PC-9 (cell line): ENCODE measurements around the gene GALNT9. TPM values are rescaled to one million over a fixed set of nuclear protein-coding genes. Genes with fewer than 3 reads are reported as not detected.

Source experiments
- BruUV-seq: library from RNA; stranded (reverse); fragments of 400-500 nt; replicated peaks from 2 replicates; lab custom pipeline; 2021; lab: Mats Ljungman, UMichigan
- CTCF ChIA-PET: fragments of 300-600 bp; sonication (Branson Sonifier 250); formaldehyde crosslinking; loops from one replicate; lab custom pipeline; 2022; ENCODE audit warnings: antibody characterized with exemption; lab: Charles Lee
- POLR2A ChIA-PET: fragments of 300-600 bp; sonication (Branson Sonifier 250); formaldehyde crosslinking; loops from one replicate; lab custom pipeline; 2022; ENCODE audit warnings: antibody characterized with exemption; ENCODE audit not compliant: unreplicated experiment; lab: Charles Lee
- DNase-seq, 2 experiments: peaks; one replicate each; pipeline versions ENCODE4 v3.0.0 to v3.0.0-alpha.2; 2015 to 2022; ENCODE audit warnings: mixed read lengths in 1 of 2
- H2AFZ ChIP-seq: fragments of 200-600 bp; sonication (generic); 2 replicates; pipeline ENCODE4 v1.8.1; 2017; ENCODE audit warnings: antibody characterized with exemption
- H3F3A ChIP-seq: fragments of 200-600 bp; sonication (generic); 2 replicates; pipeline ENCODE4 v1.8.1; 2017; ENCODE audit warnings: antibody characterized with exemption, mild to moderate bottlenecking, low read depth; ENCODE audit not compliant: insufficient read depth
- H3K27ac ChIP-seq: fragments of 200-600 bp; sonication (generic); 2 replicates; pipeline ENCODE4 v1.6.1; 2016; ENCODE audit warnings: mixed run types
- H3K27me3 ChIP-seq: fragments of 200-600 bp; sonication (generic); 2 replicates; pipeline ENCODE4 v1.6.1; 2016; ENCODE audit warnings: low read depth, mixed run types; ENCODE audit not compliant: insufficient read depth
- H3K36me3 ChIP-seq: fragments of 200-600 bp; sonication (generic); 2 replicates; pipeline ENCODE4 v1.6.1; 2016; ENCODE audit warnings: low read depth, mixed run types
- H3K4me1 ChIP-seq: fragments of 200-600 bp; sonication (generic); replicated peaks from 2 replicates; pipeline ENCODE4 v1.6.1; 2016; ENCODE audit warnings: mixed run types; ENCODE audit not compliant: insufficient read depth
- H3K4me2 ChIP-seq: fragments of 200-600 bp; sonication (generic); 2 replicates; pipeline ENCODE4 v1.6.1; 2017; ENCODE audit warnings: mixed run types
- H3K4me3 ChIP-seq: fragments of 200-600 bp; sonication (generic); 2 replicates; pipeline ENCODE4 v1.6.1; 2016; ENCODE audit warnings: mixed run types
- H3K79me2 ChIP-seq: fragments of 200-600 bp; sonication (generic); 2 replicates; pipeline ENCODE4 v1.6.1; 2017; ENCODE audit warnings: low read depth, mixed run types
- H3K9me2 ChIP-seq: fragments of 200-600 bp; sonication (generic); 2 replicates; pipeline ENCODE4 v1.8.1; 2017; ENCODE audit warnings: mild to moderate bottlenecking; ENCODE audit not compliant: insufficient read depth
- H3K9me3 ChIP-seq: fragments of 200-600 bp; sonication (generic); 2 replicates; pipeline ENCODE4 v1.8.1; 2016; ENCODE audit warnings: low read depth; ENCODE audit not compliant: insufficient read depth
- H4K20me1 ChIP-seq: fragments of 200-600 bp; sonication (generic); 2 replicates; pipeline ENCODE4 v1.8.1; 2017; ENCODE audit not compliant: insufficient read depth
- EZH2 ChIP-seq: fragments of 200-600 bp; sonication (generic); IDR thresholded peaks from 2 replicates; pipeline ENCODE4 v1.8.0; 2017; ENCODE audit warnings: antibody characterized with exemption, low read depth
- intact Hi-C: fragments of 100-400 bp; cut with micrococcal nuclease; formaldehyde crosslinking; loops from one replicate; pipeline ENCODE4 v1.10.0; 2022; ENCODE audit not compliant: unreplicated experiment
- total RNA-seq: library from RNA; stranded (reverse); gene quantifications from 2 replicates; pipeline ENCODE4 v1.2.3, GENCODE V29; 2021
- TF ChIP-seq, protein P1 (sequence below): fragments of 200-600 bp; sonication (generic); conservative IDR thresholded peaks from 2 replicates; pipeline ENCODE4 v1.6.1; 2017; ENCODE audit warnings: mixed run types, antibody characterized with exemption, mild to moderate bottlenecking, moderate library complexity

GALNT9 gene
- total RNA-seq, 1 experiment from 2014 or later, result 11.2 TPM

DNA sequence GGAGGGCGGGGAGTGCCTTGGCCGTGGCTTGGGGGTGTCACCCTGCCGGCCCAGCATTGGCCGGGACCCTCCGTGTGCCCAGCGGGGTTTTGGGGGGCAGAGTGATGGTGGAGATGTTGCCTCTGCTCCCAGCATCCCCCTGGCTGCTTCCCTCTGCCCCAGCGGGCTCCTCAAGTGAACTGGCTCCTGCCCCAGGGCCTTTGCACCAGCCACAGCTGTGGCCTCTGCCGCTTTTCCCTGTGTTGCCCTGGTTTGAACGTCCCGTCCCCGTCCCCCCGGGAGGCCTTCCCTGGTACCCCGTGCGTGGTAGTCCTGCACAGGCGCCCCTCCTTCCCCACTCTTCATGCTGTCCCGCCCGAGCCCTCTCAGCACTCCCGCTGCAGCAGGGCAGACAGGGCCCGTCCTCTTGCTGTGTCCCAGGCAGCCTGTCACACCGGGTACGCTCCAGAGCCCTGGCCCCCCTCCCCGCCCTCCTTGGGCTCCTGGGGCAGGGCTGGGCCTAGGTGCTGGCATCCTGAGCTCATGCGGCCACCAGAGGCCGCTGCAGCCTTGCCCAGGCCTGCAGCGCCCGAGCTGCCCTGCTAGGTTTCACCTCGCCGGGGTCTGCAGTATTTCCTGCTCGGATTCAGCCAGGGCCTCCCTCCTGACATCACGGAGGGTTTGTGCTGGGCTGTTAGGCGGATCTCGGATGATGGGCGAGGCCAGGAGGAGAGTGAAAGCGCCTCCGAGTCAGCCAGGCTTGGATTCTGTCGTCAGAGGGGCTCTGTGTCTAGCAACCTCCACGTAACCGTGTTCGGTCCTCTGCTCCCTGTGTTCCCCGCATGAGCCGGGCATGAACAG lies 175.7 kb downstream of the GALNT9 start:
- POLR2A ChIA-PET, result interaction anchor here (0.6 kb wide), 1 partner anchor 734 kb away, joined by 4 read pairs; the partner anchor contains the start of gene CHFR

DNA sequence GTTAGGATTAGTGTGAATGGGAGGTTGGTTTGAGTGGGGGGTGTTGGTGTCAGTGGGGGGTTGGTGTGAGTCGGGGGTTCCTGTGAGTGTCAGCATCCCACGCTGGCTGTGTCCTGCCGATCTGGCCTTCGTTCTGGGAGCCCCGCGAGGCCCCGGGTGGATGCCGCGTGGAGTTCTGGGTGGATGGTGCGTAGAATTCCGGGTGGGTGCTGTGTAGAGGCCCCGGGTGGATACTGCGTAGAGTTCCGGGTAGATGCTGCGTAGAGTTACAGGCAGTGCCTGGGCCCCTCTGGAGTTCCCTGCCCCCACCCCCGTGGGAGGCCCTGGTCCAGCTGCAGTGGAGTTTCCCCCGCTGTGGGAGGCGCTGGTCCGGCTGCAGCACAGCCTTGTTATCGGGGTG lies 176.4 kb downstream of the GALNT9 start:
- Histone ChIP-seq H3K9me2 (no peaks in the 10 kb centered on the region), H4K20me1 (peaks cover 21% of the 10 kb centered on the region), H3K36me3 (peaks cover 18% of the 10 kb centered on the region), H3K27ac (no peak overlapping the region), H3K27me3 (no peaks in the 10 kb centered on the region), H3K4me2 (no peak overlapping the region), H3K4me3 (no peak overlapping the region), H3K9me3 (no peaks in the 10 kb centered on the region), H2AFZ (no peak overlapping the region), H3K4me1 (no peaks in the 10 kb centered on the region), H3F3A (peaks cover 24% of the 10 kb centered on the region), H3K79me2 (no peaks in the 10 kb centered on the region)
- POLR2A ChIA-PET, result no interaction called here
- intact Hi-C loops, result loop anchor here (5.0 to 10.0 kb wide), 3 partner anchors 189 to 462 kb away; partner anchors contain the start of genes LRCOL1 and P2RX2
- no peak for DNase-seq
- CTCF ChIA-PET, result interaction anchor here (0.7 to 0.8 kb wide), 2 partner anchors 8 to 241 kb away, joined by 3 read pairs; no protein-coding TSS in a partner anchor
- BruUV-seq, result no TSS peak
- TF ChIP-seq, protein P1, sequence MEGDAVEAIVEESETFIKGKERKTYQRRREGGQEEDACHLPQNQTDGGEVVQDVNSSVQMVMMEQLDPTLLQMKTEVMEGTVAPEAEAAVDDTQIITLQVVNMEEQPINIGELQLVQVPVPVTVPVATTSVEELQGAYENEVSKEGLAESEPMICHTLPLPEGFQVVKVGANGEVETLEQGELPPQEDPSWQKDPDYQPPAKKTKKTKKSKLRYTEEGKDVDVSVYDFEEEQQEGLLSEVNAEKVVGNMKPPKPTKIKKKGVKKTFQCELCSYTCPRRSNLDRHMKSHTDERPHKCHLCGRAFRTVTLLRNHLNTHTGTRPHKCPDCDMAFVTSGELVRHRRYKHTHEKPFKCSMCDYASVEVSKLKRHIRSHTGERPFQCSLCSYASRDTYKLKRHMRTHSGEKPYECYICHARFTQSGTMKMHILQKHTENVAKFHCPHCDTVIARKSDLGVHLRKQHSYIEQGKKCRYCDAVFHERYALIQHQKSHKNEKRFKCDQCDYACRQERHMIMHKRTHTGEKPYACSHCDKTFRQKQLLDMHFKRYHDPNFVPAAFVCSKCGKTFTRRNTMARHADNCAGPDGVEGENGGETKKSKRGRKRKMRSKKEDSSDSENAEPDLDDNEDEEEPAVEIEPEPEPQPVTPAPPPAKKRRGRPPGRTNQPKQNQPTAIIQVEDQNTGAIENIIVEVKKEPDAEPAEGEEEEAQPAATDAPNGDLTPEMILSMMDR, result no peak
- TF ChIP-seq EZH2, result no peak

More for the DNA sequence above, 175.7 kb downstream of the GALNT9 start:
- Histone ChIP-seq H3K36me3 (peaks cover 18% of the 10 kb centered on the region), H3F3A (peaks cover 26% of the 10 kb centered on the region), H3K9me3 (no peaks in the 10 kb centered on the region), H2AFZ (no peak overlapping the region), H4K20me1 (peaks cover 21% of the 10 kb centered on the region), H3K4me2 (no peak overlapping the region), H3K4me1 (no peaks in the 10 kb centered on the region), H3K27me3 (no peaks in the 10 kb centered on the region), H3K79me2 (no peaks in the 10 kb centered on the region), H3K9me2 (no peaks in the 10 kb centered on the region), H3K4me3 (no peak overlapping the region), H3K27ac (no peak overlapping the region)
- no TSS peak for BruUV-seq
- peak in 1 of 2 experiments; percentile 66 for DNase-seq
- CTCF ChIA-PET, result interaction anchor here (0.5 to 1.1 kb wide), 7 partner anchors 9 to 485 kb away, joined by 3 to 12 read pairs (median 3); no protein-coding TSS in a partner anchor
- TF ChIP-seq EZH2, result no peak
- TF ChIP-seq, protein P1, result peak; percentile 93
- intact Hi-C loops, result loop anchor here (1.0 to 10.0 kb wide), 4 partner anchors 189 to 461 kb away; partner anchors contain the start of genes LRCOL1 and P2RX2

DNA sequence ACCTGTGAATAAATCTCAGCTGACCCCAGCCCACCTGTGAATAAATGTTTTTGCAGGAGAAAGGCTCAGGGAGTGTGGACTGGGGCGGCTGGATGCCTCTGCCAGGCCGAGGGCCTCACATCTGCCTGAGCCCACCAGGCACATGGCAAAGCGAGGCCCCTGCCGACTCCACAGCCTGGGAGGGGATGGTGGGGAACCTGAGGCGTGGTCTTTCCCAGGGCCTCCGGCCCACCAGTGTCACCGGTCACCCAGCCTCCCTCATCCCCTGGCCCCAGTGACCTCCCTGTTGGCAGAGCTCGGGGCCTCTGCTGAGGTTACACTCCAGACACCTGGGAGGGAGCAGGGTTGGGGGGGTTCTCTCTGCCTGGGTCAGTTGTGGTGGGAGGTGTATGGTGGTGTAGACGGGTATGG lies 177.0 kb downstream of the GALNT9 start:
- Histone ChIP-seq H3K4me1 (no peaks in the 10 kb centered on the region), H3K27ac (no peak overlapping the region), H4K20me1 (peaks cover 21% of the 10 kb centered on the region), H3K79me2 (no peaks in the 10 kb centered on the region), H3F3A (peaks cover 19% of the 10 kb centered on the region), H3K27me3 (no peaks in the 10 kb centered on the region), H3K9me3 (no peaks in the 10 kb centered on the region), H2AFZ (no peak overlapping the region), H3K4me2 (no peak overlapping the region), H3K36me3 (peaks cover 13% of the 10 kb centered on the region; the same call in 1 of the 2 replicates), H3K4me3 (no peak overlapping the region), H3K9me2 (no peaks in the 10 kb centered on the region)
- TF ChIP-seq, protein P1, result no peak
- no peak for TF ChIP-seq EZH2
- ChIA-PET POLR2A (no interaction called here), CTCF (no interaction called here)
- no peak for DNase-seq
- intact Hi-C loops, result loop anchor here (5.0 to 10.0 kb wide), 3 partner anchors 190 to 462 kb away; partner anchors contain the start of genes LRCOL1 and P2RX2
- no TSS peak for BruUV-seq
